Neural cell (in vitro differentiated cells): ENCODE measurements around the gene ANKRD39. TPM values are rescaled to one million over a fixed set of nuclear protein-coding genes. Genes with fewer than 3 reads are reported as not detected.

Experiments
- H2AFZ ChIP-seq: fragments of 200-600, 300-800 bp; sonication (generic), shearing (Covaris generic); 2 replicates; pipeline ENCODE4 v1.6.0; 2014; ENCODE audit warnings: low read depth, mild to moderate bottlenecking, antibody characterized with exemption, low read length, moderate library complexity
- H3F3A ChIP-seq: fragments of 200-600 bp; shearing (Covaris generic); 2 replicates; pipeline ENCODE4 v1.6.1; 2016; ENCODE audit warnings: mild to moderate bottlenecking, moderate library complexity, mixed read lengths, antibody characterized with exemption, low read length; ENCODE audit not compliant: insufficient read depth, poor library complexity, severe bottlenecking
- H3K27ac ChIP-seq: fragments of 200-600, 300-800 bp; sonication (generic), shearing (Covaris generic); 2 replicates; pipeline ENCODE4 v1.5.1; 2014; ENCODE audit warnings: mild to moderate bottlenecking, low read length, moderate library complexity
- H3K27me3 ChIP-seq: fragments of 300-800, 200-600 bp; sonication (generic), shearing (Covaris generic); 2 replicates; pipeline ENCODE4 v1.6.0; 2014; ENCODE audit warnings: mild to moderate bottlenecking, low read depth, low read length, moderate library complexity; ENCODE audit not compliant: insufficient read depth
- H3K36me3 ChIP-seq: fragments of 300-800, 200-600 bp; sonication (generic), shearing (Covaris generic); 2 replicates; pipeline ENCODE4 v1.5.1; 2014; ENCODE audit warnings: mild to moderate bottlenecking, antibody characterized with exemption, low read length, moderate library complexity; ENCODE audit not compliant: insufficient read depth
- H3K4me2 ChIP-seq: fragments of 300-800, 200-600 bp; sonication (generic), shearing (Covaris generic); 2 replicates; pipeline ENCODE4 v1.6.0; 2014; ENCODE audit warnings: mild to moderate bottlenecking, low read length
- H3K4me3 ChIP-seq: fragments of 300-800, 200-600 bp; sonication (generic), shearing (Covaris generic); 2 replicates; pipeline ENCODE4 v1.5.1; 2014; ENCODE audit warnings: mild to moderate bottlenecking, low read length, moderate library complexity
- H3K79me2 ChIP-seq: fragments of 200-600 bp; shearing (Covaris generic); replicated peaks from 2 replicates; pipeline ENCODE4 v1.6.0; 2014; ENCODE audit warnings: mild to moderate bottlenecking, low read length, moderate library complexity; ENCODE audit not compliant: insufficient read depth
- H3K9ac ChIP-seq: fragments of 300-800, 200-600 bp; sonication (generic), shearing (Covaris generic); 2 replicates; pipeline ENCODE4 v1.6.1; 2016; ENCODE audit warnings: mild to moderate bottlenecking, low read length, mixed read lengths
- H3K9me2 ChIP-seq: fragments of 200-600 bp; shearing (Covaris generic); 2 replicates; pipeline ENCODE4 v1.6.1; 2016; ENCODE audit warnings: mild to moderate bottlenecking, low read length, mixed read lengths; ENCODE audit not compliant: insufficient read depth
- H3K9me3 ChIP-seq: fragments of 200-600, 300-800 bp; sonication (generic), shearing (Covaris generic); 2 replicates; pipeline ENCODE4 v1.6.1; 2016; ENCODE audit warnings: mild to moderate bottlenecking, mixed run types, low read length, moderate library complexity, mixed read lengths
- H4K20me1 ChIP-seq: fragments of 200-600 bp; shearing (Covaris generic); 2 replicates; pipeline ENCODE4 v1.6.1; 2016; ENCODE audit warnings: mild to moderate bottlenecking, mixed run types; ENCODE audit not compliant: insufficient read depth
- EP300 ChIP-seq: fragments of 450-650 bp; conservative IDR thresholded peaks from 2 replicates; pipeline ENCODE4 v1.6.1; 2014; ENCODE audit warnings: antibody characterized with exemption, mild to moderate bottlenecking, moderate library complexity; ENCODE audit not compliant: poor library complexity, severe bottlenecking
- EZH2 ChIP-seq: fragments of 200-600, 300-800 bp; shearing (Covaris generic), sonication (generic); IDR thresholded peaks from 2 replicates; pipeline ENCODE4 v1.6.1; 2014; ENCODE audit warnings: antibody characterized with exemption, low read length, borderline replicate concordance, mild to moderate bottlenecking; ENCODE audit not compliant: insufficient read depth, poor library complexity, severe bottlenecking
- MXI1 ChIP-seq: fragments of 450-650 bp; conservative IDR thresholded peaks from 2 replicates; pipeline ENCODE4 v1.6.1; 2014; ENCODE audit warnings: antibody characterized with exemption, mild to moderate bottlenecking; ENCODE audit not compliant: poor library complexity, severe bottlenecking
- POLR2AphosphoS5 ChIP-seq: IDR thresholded peaks from 2 replicates; pipeline ENCODE4 v1.6.1; 2012
- RAD21 ChIP-seq: fragments of 450-650 bp; conservative IDR thresholded peaks from 2 replicates; pipeline ENCODE4 v1.6.1; 2014; ENCODE audit warnings: antibody characterized with exemption, mild to moderate bottlenecking, moderate library complexity
- SMC3 ChIP-seq: fragments of 450-650 bp; conservative IDR thresholded peaks from 2 replicates; pipeline ENCODE4 v1.6.1; 2014; ENCODE audit warnings: antibody characterized with exemption, mild to moderate bottlenecking, moderate library complexity; ENCODE audit not compliant: poor library complexity
- TAF1 ChIP-seq: IDR thresholded peaks from 2 replicates; pipeline ENCODE4 v1.6.1; 2012; ENCODE audit warnings: low read depth
- polyA plus RNA-seq: library from polyadenylated mRNA; depleted of rRNA; stranded (reverse); fragments of >200 nt; gene quantifications from 2 replicates; pipeline ENCODE4 v1.2.3, GENCODE V29; 2014
- TF ChIP-seq, protein P1 (sequence below): IDR thresholded peaks from 2 replicates; pipeline ENCODE4 v1.6.1; 2012; ENCODE audit warnings: borderline replicate concordance
- TF ChIP-seq, protein P2 (sequence below): fragments of 450-650 bp; IDR thresholded peaks from 2 replicates; pipeline ENCODE4 v1.5.1; 2014; ENCODE audit warnings: antibody characterized with exemption, mild to moderate bottlenecking, moderate library complexity; ENCODE audit not compliant: poor library complexity, severe bottlenecking

ANKRD39 gene
- polyA plus RNA-seq, 1 donor from 2014 or later = 30.7 TPM

DNA sequence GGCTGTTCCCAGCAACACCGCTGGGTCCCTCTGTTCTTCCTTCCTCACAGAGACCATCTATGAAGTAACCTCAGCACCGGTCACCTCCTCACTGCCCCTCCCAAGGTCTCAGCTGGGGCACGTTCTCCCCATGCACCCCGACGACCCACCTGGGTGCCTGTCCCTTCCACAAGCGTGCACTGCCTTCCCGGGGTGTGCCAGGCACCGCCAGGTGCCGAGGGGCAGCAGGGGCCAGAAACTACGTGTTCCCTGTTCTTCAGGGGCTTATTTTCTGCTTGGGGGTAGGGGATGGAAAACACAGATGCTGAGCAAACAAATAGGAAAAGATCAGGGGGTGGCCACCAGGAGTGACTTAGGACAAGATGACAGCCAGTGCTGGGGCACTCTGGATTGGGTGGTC, 42.4 kb upstream of the ANKRD39 start:
- no peaks in the 10 kb centered on the region for H3K9me2 ChIP-seq
- no peaks in the 10 kb centered on the region for H3K36me3 ChIP-seq
- no peaks in the 10 kb centered on the region for H3K79me2 ChIP-seq
- TF ChIP-seq RAD21 (no peak), POLR2AphosphoS5 (no peak), EP300 (no peak), MXI1 (no peak), TAF1 (no peak), EZH2 (no peak), SMC3 (no peak)
- TF ChIP-seq, protein P1, sequence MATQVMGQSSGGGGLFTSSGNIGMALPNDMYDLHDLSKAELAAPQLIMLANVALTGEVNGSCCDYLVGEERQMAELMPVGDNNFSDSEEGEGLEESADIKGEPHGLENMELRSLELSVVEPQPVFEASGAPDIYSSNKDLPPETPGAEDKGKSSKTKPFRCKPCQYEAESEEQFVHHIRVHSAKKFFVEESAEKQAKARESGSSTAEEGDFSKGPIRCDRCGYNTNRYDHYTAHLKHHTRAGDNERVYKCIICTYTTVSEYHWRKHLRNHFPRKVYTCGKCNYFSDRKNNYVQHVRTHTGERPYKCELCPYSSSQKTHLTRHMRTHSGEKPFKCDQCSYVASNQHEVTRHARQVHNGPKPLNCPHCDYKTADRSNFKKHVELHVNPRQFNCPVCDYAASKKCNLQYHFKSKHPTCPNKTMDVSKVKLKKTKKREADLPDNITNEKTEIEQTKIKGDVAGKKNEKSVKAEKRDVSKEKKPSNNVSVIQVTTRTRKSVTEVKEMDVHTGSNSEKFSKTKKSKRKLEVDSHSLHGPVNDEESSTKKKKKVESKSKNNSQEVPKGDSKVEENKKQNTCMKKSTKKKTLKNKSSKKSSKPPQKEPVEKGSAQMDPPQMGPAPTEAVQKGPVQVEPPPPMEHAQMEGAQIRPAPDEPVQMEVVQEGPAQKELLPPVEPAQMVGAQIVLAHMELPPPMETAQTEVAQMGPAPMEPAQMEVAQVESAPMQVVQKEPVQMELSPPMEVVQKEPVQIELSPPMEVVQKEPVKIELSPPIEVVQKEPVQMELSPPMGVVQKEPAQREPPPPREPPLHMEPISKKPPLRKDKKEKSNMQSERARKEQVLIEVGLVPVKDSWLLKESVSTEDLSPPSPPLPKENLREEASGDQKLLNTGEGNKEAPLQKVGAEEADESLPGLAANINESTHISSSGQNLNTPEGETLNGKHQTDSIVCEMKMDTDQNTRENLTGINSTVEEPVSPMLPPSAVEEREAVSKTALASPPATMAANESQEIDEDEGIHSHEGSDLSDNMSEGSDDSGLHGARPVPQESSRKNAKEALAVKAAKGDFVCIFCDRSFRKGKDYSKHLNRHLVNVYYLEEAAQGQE = no peak
- no peak overlapping the region for H3K9ac ChIP-seq
- H3F3A ChIP-seq = no peaks in the 10 kb centered on the region
- H3K4me2 ChIP-seq = no peak overlapping the region
- H2AFZ ChIP-seq = no peak overlapping the region
- H3K4me3 ChIP-seq = no peak overlapping the region
- H3K9me3 ChIP-seq = no peaks in the 10 kb centered on the region
- no peak overlapping the region for H3K27ac ChIP-seq
- H3K27me3 ChIP-seq = no peaks in the 10 kb centered on the region
- H4K20me1 ChIP-seq = no peaks in the 10 kb centered on the region

DNA sequence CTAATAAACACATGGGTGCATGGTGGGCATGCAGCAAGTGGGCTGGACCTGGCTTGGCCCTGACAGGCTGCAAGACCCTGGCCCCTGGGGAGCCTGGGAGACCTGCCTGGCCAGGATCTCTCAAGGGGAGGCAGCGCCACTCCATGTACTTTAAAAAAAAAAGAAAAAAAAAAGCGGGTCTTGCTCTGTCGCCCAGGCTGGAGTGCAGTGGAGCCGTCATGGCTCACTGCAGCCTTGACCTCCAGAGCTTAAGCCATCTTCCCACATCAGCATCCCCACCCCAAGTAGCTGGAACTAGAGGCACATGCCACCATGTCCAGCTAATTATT, 41.6 kb upstream of the ANKRD39 start:
- H3K79me2 ChIP-seq = no peaks in the 10 kb centered on the region
- H3K9me2 ChIP-seq = no peaks in the 10 kb centered on the region
- H3K27ac ChIP-seq = no peak overlapping the region
- TF ChIP-seq, protein P2, sequence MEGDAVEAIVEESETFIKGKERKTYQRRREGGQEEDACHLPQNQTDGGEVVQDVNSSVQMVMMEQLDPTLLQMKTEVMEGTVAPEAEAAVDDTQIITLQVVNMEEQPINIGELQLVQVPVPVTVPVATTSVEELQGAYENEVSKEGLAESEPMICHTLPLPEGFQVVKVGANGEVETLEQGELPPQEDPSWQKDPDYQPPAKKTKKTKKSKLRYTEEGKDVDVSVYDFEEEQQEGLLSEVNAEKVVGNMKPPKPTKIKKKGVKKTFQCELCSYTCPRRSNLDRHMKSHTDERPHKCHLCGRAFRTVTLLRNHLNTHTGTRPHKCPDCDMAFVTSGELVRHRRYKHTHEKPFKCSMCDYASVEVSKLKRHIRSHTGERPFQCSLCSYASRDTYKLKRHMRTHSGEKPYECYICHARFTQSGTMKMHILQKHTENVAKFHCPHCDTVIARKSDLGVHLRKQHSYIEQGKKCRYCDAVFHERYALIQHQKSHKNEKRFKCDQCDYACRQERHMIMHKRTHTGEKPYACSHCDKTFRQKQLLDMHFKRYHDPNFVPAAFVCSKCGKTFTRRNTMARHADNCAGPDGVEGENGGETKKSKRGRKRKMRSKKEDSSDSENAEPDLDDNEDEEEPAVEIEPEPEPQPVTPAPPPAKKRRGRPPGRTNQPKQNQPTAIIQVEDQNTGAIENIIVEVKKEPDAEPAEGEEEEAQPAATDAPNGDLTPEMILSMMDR = no peak
- TF ChIP-seq POLR2AphosphoS5 (no peak), EP300 (no peak), EZH2 (no peak), TAF1 (no peak), RAD21 (no peak), MXI1 (no peak), SMC3 (no peak)
- TF ChIP-seq, protein P1 = no peak
- H3K27me3 ChIP-seq = no peaks in the 10 kb centered on the region
- no peaks in the 10 kb centered on the region for H3K36me3 ChIP-seq
- no peaks in the 10 kb centered on the region for H4K20me1 ChIP-seq
- no peak overlapping the region for H3K9ac ChIP-seq
- no peak overlapping the region for H3K4me2 ChIP-seq
- no peaks in the 10 kb centered on the region for H3F3A ChIP-seq
- no peak overlapping the region for H2AFZ ChIP-seq
- no peaks in the 10 kb centered on the region for H3K9me3 ChIP-seq
- H3K4me3 ChIP-seq = no peak overlapping the region
